Subcutaneous abdominal adipose tissue (tissue), 5 donors: ENCODE results near the gene GNG7.
A peak's percentile ranks its signal among the peaks of the same experiment; 100 is the strongest.

Experiments
- H3K27ac ChIP-seq: one replicate; pipeline ENCODE4 v1.7.0; 2013; ENCODE audit warnings: low read depth, mild to moderate bottlenecking, inconsistent platforms, low read length, moderate library complexity
- H3K27me3 ChIP-seq, 5 donors: one replicate each; pipeline ENCODE4 v1.7.0; 2013; ENCODE audit warnings: low read length in 5 of 5, inconsistent platforms in 1 of 5; ENCODE audit not compliant: control insufficient read depth in 5 of 5, insufficient read depth in 4 of 5
- H3K36me3 ChIP-seq, 5 donors: one replicate each; pipeline ENCODE4 v1.7.0; 2013; ENCODE audit warnings: low read length in 5 of 5; ENCODE audit not compliant: control insufficient read depth in 5 of 5, insufficient read depth in 5 of 5
- H3K4me1 ChIP-seq, 5 donors: one replicate each; pipeline ENCODE4 v1.7.0; 2013; ENCODE audit warnings: low read length in 5 of 5, mild to moderate bottlenecking in 3 of 5, moderate library complexity in 1 of 5; ENCODE audit not compliant: control insufficient read depth in 5 of 5, insufficient read depth in 5 of 5
- H3K4me3 ChIP-seq, 5 donors: one replicate each; pipeline ENCODE4 v1.7.0; 2013; ENCODE audit warnings: low read length in 5 of 5, low read depth in 1 of 5
- H3K9ac ChIP-seq, 5 donors: one replicate each; pipeline ENCODE4 v1.7.0; 2013; ENCODE audit warnings: low read length in 5 of 5, mild to moderate bottlenecking in 4 of 5, moderate library complexity in 3 of 5
- H3K9me3 ChIP-seq, 5 donors: one replicate each; pipeline ENCODE4 v1.7.0; 2013; ENCODE audit warnings: low read length in 5 of 5; ENCODE audit not compliant: control insufficient read depth in 5 of 5
- donor health status: healthy.
- donor health status: healthy.
- donor health status: healthy.
- donor health status: healthy.
- donor health status: healthy.

GNG7 gene

DNA sequence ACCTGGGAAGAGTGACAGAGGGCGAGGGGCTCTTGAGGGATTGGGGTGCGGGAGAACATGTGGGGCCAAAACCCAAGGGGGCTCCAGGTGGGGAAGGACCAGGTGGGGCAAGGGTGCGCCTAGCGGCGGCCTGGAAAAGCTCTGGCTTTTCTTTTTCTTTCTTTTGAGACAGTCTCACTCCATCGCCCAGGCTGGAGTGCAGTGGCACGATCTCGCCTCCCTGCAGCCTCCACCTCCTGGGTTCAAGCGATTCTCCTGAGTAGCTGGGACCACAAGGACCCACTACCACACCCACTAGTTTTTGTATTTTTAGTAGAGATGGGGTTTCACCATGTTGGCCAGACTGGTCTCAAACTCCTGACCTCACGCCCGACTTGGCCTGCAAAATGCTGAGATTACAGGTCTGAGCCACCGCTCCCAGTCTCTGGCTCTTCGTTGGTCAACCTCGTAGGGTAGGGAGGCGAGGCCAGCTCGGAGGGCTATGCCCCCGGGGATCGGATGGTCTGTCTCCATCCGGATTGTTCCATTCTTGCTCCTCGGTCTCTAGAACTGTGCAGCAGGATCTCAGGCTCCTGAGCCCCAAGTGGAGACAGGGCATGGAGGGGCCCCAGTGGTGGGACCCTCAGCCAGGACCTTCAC, 222.8 kb downstream of the GNG7 start:
- no peak overlapping the region for H3K9ac ChIP-seq
- peaks cover 2 to 20% (median 16%) of the 10 kb centered on the region in 5 donors for H3K9me3 ChIP-seq
- peaks cover 6 to 37% (median 25%) of the 10 kb centered on the region in 5 donors for H3K4me1 ChIP-seq
- peaks cover 0 to 8% (median 4%) of the 10 kb centered on the region in 5 donors for H3K36me3 ChIP-seq
- H3K27ac ChIP-seq: peak overlapping the region; percentile 90
- peak overlapping the region in 2 of 5 donors; percentile 98 to 100 for H3K4me3 ChIP-seq
- peaks cover 0 to 5% (median 0%) of the 10 kb centered on the region in 5 donors for H3K27me3 ChIP-seq

DNA sequence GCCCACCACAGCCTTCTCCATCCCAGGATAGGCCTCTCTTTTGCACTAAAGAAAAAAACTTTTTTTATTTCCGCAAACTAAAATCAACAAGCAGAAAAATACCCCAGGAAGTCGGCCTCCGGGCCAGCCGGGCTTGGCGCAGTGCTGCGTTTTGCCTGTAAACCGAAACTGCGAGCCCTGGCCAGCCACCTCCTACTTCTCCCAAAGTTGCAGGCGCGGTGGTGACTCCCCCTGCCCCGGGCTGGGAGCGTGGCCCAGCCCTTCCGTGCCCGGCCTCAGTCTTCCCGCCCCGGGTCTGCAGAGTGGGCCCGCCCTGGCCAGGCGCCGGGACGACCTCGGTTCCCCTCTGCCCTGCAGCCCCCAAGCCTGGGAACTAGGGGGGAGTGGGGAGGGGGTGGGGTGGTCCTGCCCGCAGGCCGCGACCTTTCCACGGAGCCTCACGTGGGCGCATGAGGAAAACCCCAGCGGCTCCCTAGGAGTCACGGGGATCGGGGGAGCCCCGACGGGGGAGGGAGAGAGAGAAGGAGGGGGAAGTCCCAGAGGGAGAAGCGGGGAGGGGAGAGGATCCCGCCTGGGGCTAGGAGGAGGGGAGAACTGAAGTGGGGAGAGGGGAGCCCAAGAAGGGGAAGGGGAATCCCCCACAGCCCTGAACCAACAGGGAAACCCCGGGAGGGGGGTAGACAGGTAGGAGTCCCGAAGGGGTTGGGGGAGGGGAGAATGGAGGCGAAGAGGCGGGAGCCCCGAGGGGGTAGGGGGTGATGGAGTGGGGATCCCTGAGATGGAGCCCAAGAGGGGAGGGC, 223.5 kb downstream of the GNG7 start:
- Histone ChIP-seq H3K9me3 (peaks cover 2 to 20% (median 16%) of the 10 kb centered on the region in 5 donors), H3K4me1 (peaks cover 7 to 42% (median 27%) of the 10 kb centered on the region in 5 donors), H3K9ac (peak overlapping the region; percentile 48 to 91 (median 52)), H3K27me3 (peaks cover 0 to 5% (median 0%) of the 10 kb centered on the region in 5 donors), H3K36me3 (peaks cover 0 to 8% (median 4%) of the 10 kb centered on the region in 5 donors), H3K27ac (peak overlapping the region; percentile 90), H3K4me3 (peak overlapping the region; percentile 50 to 100 (median 98))

DNA sequence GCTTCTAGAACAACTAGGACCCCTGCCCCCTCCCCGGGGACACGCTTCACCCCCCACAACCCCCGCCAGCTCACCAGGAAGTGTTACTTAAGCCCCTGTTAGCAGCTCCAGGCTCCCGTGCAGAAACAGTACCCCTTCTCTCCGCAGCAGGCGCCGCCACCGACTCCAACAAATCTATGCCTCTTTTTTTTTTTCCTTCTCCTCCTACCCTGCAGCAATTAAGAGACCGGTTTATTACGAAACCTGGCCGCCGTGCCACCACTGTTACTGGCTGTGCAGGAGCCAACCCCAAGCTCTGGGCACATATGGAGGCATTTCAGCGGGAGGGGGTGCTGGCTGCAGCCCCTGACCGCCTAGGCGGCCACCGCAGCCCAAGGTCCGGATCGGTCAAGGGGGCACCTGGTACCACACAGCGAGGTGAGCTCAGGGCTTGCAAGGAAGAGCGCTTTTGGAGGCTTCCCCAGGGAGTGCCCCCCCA, 224.2 kb downstream of the GNG7 start:
- Histone ChIP-seq H3K4me3 (peak overlapping the region; percentile 79 to 100 (median 98)), H3K9me3 (peaks cover 2 to 15% (median 10%) of the 10 kb centered on the region in 5 donors), H3K27me3 (peaks cover 0 to 5% (median 0%) of the 10 kb centered on the region in 5 donors), H3K27ac (peak overlapping the region; percentile 90), H3K36me3 (peaks cover 0 to 8% (median 4%) of the 10 kb centered on the region in 5 donors), H3K9ac (peak overlapping the region; percentile 48 to 97 (median 63)), H3K4me1 (peaks cover 7 to 42% (median 27%) of the 10 kb centered on the region in 5 donors)

DNA sequence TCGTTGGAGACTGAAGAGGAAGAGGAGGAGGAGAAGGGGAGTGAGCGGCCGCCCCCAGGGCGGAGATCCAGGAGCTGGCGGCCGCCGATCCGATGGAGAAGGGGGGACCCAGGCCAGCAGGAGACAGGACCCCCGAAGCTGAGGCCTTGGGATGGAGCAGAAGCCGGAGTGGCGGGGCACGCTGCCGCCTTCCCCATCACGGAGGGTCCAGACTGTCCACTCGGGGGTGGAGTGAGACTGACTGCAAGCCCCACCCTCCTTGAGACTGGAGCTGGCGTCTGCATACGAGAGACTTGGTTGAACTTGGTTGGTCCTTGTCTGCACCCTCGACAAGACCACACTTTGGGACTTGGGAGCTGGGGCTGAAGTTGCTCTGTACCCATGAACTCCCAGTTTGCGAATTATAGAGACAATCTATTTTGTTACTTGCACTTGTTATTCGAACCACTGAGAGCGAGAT, 224.7 kb downstream of the GNG7 start:
- H3K9me3 ChIP-seq: peaks cover 2 to 10% (median 6%) of the 10 kb centered on the region in 5 donors
- peak overlapping the region; percentile 79 to 100 (median 98) for H3K4me3 ChIP-seq
- H3K36me3 ChIP-seq: peaks cover 0 to 8% (median 4%) of the 10 kb centered on the region in 5 donors
- H3K4me1 ChIP-seq: peaks cover 7 to 42% (median 27%) of the 10 kb centered on the region in 5 donors
- peaks cover 0 to 5% (median 0%) of the 10 kb centered on the region in 5 donors for H3K27me3 ChIP-seq
- peak overlapping the region; percentile 90 for H3K27ac ChIP-seq
- peak overlapping the region in 4 of 5 donors; percentile 52 to 97 (median 92) for H3K9ac ChIP-seq

DNA sequence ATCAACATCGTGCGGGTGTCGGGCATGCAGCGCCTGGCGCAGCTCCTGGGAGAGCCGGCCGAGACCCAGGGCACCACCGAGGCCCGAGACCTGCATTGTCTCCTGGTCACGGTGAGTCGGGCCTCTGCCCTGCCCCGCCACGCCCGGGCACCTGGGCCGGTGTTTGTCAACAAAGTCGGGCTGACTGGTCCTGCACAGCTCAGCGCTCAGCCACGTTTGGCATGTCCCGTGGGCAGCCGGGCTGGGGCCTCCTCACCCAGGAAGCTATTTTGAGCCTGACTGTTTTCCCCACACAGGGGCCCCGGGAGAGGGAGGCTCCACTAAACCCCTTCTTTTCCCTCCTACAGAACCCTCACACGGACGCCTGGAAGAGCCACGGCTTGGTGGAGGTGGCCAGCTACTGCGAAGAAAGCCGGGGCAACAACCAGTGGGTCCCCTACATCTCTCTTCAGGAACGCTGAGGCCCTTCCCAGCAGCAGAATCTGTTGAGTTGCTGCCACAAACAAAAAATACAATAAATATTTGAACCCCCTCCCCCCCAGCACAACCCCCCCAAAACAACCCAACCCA, 225.3 kb downstream of the GNG7 start:
- Histone ChIP-seq H3K36me3 (peaks cover 0 to 8% (median 4%) of the 10 kb centered on the region in 5 donors), H3K27me3 (peaks cover 0 to 5% (median 0%) of the 10 kb centered on the region in 5 donors), H3K9me3 (peaks cover 0 to 5% (median under 1%) of the 10 kb centered on the region in 5 donors), H3K27ac (peak overlapping the region; percentile 90), H3K4me1 (peaks cover 7 to 42% (median 27%) of the 10 kb centered on the region in 5 donors), H3K4me3 (peak overlapping the region; percentile 85 to 100 (median 98)), H3K9ac (peak overlapping the region; percentile 91 to 97 (median 93))

DNA sequence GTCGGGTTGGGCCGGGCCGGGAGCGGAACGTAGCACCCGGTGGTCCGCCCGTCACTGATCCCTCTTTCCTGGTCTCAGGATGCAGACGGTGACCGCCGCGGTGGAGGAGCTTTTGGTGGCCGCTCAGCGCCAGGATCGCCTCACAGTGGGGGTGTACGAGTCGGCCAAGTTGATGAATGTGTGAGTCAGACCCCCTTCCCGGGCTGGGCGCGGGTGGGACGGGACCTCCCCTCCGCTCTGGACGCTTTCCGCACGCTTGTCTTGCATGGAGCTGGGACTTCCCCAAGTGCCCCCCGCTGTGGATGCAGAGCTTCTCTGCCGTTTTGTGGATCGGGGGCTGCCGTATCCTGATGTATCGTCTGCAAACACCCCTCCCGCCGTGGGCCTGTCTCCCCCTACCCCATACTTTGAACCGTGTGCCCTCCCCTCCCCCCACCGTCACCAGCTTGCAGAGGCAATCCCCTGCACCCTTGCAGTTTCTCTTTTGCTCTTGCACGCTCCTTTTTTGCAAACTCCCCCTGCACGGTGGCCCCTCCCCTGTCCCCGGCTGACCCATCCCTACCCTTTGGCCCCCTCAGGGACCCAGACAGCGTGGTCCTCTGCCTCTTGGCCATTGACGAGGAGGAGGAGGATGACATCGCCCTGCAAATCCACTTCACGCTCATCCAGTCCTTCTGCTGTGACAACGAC, 225.9 kb downstream of the GNG7 start:
- peak overlapping the region; percentile 90 for H3K27ac ChIP-seq
- H3K36me3 ChIP-seq: peaks cover 0 to 8% (median 4%) of the 10 kb centered on the region in 5 donors
- H3K27me3 ChIP-seq: peaks cover 0 to 5% (median 0%) of the 10 kb centered on the region in 5 donors
- H3K9ac ChIP-seq: peak overlapping the region; percentile 91 to 97 (median 93)
- H3K9me3 ChIP-seq: peaks cover 0 to under 1% (median 0%) of the 10 kb centered on the region in 5 donors
- H3K4me3 ChIP-seq: peak overlapping the region; percentile 85 to 100 (median 98)
- peaks cover 7 to 42% (median 27%) of the 10 kb centered on the region in 5 donors for H3K4me1 ChIP-seq

DNA sequence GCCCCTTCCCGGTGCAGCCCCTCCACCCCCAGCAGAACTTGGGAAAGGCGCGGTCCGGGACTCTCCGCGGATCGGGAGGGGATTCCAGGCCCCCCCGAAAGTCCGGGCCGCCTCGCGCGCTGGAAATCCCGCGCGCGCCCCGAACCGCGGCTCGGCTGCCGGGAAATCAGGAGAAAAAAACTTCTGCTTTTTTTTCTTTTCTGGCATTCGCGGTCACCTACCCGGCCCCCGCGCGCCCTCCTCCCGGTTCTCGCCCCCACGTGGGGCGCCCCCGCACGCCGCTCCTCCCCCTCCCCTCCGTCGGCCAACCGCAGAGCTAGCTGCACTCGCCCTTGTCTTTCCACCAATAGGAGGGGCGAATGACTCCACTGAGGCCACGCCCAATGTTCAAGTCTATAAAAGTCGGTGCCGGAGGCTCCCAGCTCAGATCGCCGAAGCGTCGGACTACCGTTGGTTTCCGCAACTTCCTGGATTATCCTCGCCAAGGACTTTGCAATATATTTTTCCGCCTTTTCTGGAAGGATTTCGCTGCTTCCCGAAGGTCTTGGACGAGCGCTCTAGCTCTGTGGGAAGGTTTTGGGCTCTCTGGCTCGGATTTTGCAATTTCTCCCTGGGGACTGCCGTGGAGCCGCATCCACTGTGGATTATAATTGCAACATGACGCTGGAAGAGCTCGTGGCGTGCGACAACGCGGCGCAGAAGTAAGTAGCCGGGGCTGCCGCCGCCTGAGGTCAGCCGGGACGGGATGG, 226.6 kb downstream of the GNG7 start, which contains the start of gene GADD45B:
TSS of gene GADD45B (plus strand) at position 426 of the 749 bp plus-strand sequence. CDS start at position 658, 232 bp downstream.
- H3K9me3 ChIP-seq: no peaks in the 10 kb centered on the region
- H3K27ac ChIP-seq: peak within 1 kb of the TSS; percentile 90
- H3K9ac ChIP-seq: peak within 1 kb of the TSS; percentile 91 to 97 (median 93)
- peaks cover 0 to 5% (median 0%) of the 10 kb centered on the region in 5 donors for H3K27me3 ChIP-seq
- H3K36me3 ChIP-seq: peaks cover 0 to 8% (median 4%) of the 10 kb centered on the region in 5 donors
- H3K4me3 ChIP-seq: peak within 1 kb of the TSS; percentile 85 to 100 (median 98)
- peaks cover 7 to 42% (median 27%) of the 10 kb centered on the region in 5 donors for H3K4me1 ChIP-seq

DNA sequence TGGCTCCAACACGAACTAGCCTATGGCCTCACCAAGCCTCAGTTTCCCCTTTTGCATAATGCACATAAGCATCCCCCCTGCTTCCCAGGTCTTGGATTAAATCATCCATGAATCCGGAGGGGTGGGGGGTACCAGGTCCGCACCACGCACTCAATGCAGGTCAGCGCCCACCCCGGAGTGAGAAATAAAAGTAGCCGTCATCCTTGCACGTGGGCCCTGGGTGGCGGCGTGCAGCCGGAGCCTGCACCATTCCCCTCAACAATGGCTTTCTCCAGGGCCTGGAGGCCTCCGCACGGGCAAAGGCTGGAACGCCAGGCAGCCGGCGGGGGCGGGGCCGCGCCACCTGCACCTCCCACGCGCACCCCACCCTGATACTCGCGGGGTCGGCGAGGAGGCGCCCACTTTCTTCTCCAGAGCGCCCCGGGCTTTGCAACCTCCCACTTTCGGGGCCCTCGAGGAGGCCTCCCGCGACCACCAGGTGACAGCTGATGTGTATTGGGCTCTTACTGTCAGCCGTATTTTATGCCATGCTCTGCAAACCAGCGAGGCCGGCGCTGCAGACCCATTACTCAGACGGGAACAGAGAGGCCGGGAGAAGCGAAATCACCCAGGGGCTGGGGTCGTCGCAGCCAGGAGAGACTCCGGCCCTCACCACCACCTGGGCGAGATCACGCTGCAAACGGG, 227.3 kb downstream of the GNG7 start:
- Histone ChIP-seq H3K9me3 (no peaks in the 10 kb centered on the region), H3K4me3 (peak overlapping the region in 4 of 5 donors; percentile 66 to 72 (median 67)), H3K9ac (peak overlapping the region; percentile 26 to 80 (median 68)), H3K36me3 (peaks cover 0 to 8% (median 4%) of the 10 kb centered on the region in 5 donors), H3K4me1 (peaks cover 7 to 42% (median 27%) of the 10 kb centered on the region in 5 donors), H3K27ac (peak overlapping the region; percentile 90), H3K27me3 (peaks cover 0 to 5% (median 0%) of the 10 kb centered on the region in 5 donors)
